Measurements from ENCODE around the gene AP3S1.

The AP3S1 gene

DNA sequence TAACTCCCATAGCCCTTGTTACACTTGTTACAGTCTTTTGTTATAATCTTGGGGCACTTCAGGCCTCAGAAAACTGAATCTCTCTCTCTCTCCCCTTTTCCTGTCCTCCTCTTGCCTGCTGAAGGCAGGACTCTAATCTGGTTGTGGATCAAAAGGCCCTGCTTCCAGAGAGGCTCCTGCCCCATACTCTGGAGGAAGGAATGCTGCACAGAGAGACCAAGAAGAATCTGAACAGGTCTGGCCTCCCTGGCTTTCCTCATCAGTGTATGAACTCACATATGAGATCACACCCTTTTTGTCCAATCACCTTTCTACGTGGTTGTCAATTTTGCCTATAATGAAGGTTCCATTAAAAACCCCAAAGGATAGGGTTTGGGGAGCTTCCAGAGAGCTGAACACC is 94.3 kb downstream of the AP3S1 start:
- DNase-seq (ENCODE audit: low read depth in 2 of 2), result no peak

- DNase-seq (ENCODE audit: low read depth in 2 of 2), result no peak
These were observed 97.3 kb downstream of the AP3S1 start for GRCh38 chr5:115939059-115939458.

DNA sequence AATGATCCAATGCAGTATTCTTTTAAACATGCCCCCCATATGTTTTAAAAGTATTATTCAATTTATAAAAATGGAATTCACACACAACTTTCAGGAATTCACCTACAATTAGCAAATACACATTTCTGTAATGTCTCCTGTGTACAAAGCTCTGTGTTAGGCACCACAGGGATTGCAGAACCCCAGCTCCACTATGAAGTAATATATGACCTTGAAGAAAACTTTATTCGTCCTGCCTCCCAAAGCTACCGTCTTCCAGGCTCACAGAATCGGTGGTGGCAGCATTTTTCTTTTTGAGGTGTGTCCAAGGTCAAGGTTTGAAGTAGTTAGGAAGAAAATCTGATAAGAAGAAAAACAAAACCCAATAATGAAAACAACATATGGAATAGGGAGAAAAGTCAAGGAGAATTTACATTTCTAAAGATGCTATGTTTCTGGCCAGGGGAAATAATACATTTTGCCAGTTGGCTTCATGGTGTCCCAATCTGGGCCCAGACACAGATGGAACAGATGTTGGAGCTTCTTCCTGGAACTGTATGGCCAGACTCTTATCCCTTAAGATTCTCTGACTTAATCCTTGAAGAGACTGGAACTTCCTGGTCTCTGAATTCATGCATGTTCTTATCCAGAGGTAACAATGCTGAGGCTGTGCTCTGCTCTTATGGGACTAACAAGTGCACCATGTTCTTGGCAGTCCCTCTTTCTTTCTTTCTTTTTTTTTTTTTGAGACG is 98.5 kb downstream of the AP3S1 start:
- no peak for DNase-seq (ENCODE audit: low read depth in 2 of 2)

DNA sequence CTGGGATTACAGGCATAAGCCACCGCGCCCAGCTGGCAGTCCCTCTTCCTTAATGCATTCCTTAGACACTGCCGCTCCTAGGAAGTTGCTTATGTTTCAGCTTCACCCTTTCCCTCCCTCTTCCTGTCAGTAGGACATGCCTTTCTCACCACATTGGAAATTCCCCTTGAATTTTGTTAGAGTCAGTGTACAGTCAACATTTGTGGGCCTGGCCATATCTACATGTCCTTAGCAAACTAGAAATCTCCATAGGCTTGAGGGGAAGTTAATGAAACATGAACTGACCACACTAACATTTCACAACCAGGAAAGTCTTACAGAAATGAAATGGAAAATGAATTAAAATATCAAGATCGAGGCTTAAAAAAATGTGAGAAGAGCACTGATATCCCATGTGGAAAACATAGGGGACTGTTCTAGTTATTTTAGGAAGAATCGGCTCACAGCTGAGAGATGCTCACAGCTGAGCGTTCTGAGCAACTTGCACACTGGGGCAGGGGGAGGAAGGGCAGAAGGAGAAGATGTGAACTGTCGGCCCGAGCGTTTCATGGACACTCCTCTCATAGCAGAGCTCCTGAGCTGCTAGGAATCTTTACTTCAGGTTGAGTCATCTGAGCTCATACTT is 99.4 kb downstream of the AP3S1 start:
- no peak for DNase-seq (ENCODE audit: low read depth in 2 of 2)

GRCh38 chr5:115944501-115944900 is 102.8 kb downstream of the AP3S1 start:
- no peak for DNase-seq (ENCODE audit: low read depth in 2 of 2)

DNA sequence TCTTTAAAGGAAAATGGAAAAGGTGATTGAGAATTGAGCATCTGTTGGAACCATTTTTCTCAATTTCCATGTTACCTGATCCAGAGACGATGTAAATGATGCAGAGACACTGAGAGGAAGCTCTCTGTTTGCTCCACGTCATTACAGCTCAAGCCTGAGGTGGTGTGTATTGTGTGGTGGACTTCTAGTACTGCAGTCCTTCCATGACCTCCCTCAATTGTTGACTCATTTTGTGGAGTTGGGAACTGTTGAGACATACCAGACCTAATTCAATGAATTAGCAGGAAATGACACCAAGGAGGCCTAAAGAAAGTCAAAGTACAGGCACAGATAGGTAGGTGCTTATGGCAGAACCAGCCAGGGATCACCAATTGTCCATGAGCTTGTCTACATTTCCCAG is 104.9 kb downstream of the AP3S1 start:
- DNase-seq (ENCODE audit: low read depth in 2 of 2), result no peak

GRCh38 chr5:115947260-115947659 is 105.5 kb downstream of the AP3S1 start:
- no peak for DNase-seq (ENCODE audit: low read depth in 2 of 2)

GRCh38 chr5:115948091-115948534 is 106.4 kb downstream of the AP3S1 start:
- no peak for DNase-seq (ENCODE audit: low read depth in 2 of 2)

DNA sequence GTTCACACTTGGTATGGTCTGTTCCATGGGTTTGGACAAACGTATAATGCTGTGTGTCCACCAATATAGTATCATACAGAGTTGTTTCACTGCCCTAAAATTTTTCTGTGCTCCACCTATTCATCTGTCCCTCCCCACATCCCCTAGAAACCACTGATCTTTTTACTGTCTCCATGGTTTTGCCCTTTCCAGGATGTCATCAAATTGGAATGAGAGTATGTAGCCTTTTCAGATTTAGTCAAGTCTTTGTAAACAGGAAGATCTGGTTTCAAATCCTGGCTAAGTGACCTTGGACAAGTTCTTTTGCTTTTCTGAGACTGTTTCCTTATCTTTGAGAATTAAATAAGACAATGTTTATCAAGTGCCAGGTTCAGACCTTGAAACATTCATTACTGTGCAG is 107.4 kb downstream of the AP3S1 start:
- DNase-seq (ENCODE audit: low read depth in 2 of 2), result no peak

- no peak for DNase-seq (ENCODE audit: low read depth in 2 of 2)
These were observed 110.9 kb downstream of the AP3S1 start for GRCh38 chr5:115952588-115952987.

GRCh38 chr5:115954144-115954543 is 112.4 kb downstream of the AP3S1 start:
- no peak for DNase-seq (ENCODE audit: low read depth in 2 of 2)

GRCh38 chr5:115956957-115957356 is 115.2 kb downstream of the AP3S1 start:
- no peak for DNase-seq (ENCODE audit: low read depth in 2 of 2)

DNA sequence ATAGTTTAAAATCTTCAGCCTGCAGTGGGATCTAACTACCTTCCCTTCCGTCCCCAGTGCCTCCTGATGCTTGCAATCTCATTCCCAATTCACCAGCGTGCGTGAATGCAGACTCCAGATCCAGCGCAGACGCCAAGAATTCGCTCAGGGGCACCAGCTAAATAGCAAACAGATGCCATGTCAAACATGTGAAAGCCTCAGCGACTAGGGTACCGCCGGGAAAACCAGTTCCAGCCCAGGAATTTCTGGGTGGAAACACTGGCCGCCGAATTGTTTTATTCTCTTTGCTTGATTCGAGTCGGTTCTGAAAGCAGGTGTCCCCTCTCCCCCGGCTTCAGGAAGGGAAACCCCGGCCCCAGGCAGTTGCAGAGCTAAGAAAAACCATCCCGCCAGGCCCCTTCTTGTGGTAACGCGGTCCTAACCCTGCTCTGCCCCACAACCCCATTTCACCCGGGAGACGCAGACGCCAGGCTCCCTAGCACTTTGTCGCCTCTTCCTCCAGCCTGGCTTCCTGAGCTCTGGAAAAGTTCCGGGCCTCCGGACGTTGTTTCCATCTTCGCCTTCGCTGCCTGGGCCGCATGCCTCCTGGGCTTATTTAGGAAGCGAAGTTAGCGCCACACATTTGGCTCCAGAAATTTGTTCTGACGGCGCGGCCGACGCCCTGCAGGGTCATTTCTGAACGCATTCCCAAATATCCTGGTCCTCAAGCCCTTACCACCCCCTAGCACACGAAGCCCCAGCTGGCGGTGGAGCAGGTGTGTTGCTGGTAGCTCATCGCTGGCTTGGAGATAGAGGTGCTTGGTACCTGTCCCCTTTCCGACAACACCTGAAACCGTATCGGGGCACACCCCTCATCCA is 119.9 kb downstream of the AP3S1 start:
- DNase-seq (ENCODE audit: low read depth in 2 of 2), result no peak

DNA sequence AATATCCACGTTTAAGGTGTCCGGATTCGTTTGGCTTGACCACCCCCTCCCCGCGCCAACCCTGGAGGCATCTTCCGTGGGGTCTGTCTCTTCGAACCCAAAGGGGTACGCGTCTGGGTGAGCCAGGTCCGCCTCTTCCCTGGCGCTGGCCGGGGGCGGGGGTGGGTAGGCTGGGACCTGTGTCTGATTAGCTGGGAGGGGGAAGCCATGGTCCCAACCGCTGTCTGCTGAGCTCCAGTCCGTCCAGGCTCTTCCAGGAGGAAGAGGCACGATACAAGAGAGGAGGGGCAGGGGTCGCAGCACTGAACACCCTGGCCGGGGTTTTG is 120.5 kb downstream of the AP3S1 start, which contains the start of gene LVRN:
Gene LVRN (plus strand): TSS at position 237 of the 326 bp plus-strand sequence. CDS start 143 bp downstream, outside the sequence.
- no peak for DNase-seq (ENCODE audit: low read depth in 2 of 2)

DNA sequence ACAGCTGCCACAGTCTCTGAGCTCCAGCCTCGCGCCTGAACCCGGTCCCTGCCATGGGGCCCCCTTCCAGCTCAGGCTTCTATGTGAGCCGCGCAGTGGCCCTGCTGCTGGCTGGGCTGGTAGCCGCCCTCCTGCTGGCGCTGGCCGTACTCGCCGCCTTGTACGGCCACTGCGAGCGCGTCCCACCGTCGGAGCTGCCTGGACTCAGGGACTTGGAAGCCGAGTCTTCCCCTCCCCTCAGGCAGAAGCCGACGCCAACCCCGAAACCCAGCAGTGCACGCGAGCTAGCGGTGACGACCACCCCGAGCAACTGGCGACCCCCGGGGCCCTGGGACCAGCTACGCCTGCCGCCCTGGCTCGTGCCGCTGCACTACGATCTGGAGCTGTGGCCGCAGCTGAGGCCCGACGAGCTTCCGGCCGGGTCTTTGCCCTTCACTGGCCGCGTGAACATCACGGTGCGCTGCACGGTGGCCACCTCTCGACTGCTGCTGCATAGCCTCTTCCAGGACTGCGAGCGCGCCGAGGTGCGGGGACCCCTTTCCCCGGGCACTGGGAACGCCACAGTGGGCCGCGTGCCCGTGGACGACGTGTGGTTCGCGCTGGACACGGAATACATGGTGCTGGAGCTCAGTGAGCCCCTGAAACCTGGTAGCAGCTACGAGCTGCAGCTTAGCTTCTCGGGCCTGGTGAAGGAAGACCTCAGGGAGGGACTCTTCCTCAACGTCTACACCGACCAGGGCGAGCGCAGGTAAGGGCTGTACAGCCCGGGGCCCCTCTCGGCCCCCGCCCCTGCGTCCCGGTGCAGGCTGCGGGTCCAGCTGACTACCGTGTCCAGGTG is 121.0 kb downstream of the AP3S1 start:
- DNase-seq (ENCODE audit: low read depth in 2 of 2), result no peak

DNA sequence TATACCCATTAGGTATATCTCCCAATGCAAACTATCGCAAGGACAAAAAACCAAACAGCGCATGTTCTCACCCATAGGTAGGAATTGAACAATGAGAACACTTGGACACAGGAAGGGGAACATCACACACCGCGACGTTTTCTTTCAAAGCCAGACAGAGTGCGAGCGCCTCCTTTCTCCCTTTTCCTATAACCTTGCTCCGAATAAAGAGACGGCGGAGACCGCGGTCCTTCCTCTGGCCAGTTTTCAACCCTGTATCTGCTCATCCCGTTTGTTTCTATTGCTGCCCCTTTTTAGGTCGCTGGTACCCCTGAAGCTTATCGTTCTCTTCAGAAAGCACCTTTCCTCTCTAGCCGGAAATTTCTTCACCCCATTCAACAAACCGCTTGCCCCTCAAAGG is 121.8 kb downstream of the AP3S1 start:
- no peak for DNase-seq (ENCODE audit: low read depth in 2 of 2)

Data from stimulated activated CD4-positive, alpha-beta T cell treated with anti-CD3 and anti-CD28 coated beads, Interleukin-4, amount 100 ng/mL, for 48 hours (primary cell).